SHP77 treated with DMSO at 0.1 percent for 48 hours (cell line): ENCODE data around the gene FSIP1.

Experiments used
- DNase-seq: peaks from one replicate; lab custom pipeline; 2025; lab: John Stamatoyannopoulos, UW

The FSIP1 gene

GRCh38 chr15:39684233-39684632 lies 98.4 kb downstream of the FSIP1 start:
- DNase-seq = no peak

- DNase-seq = no peak
These were observed 100.3 kb downstream of the FSIP1 start for GRCh38 chr15:39682366-39682765.

GRCh38 chr15:39680868-39681267 lies 101.8 kb downstream of the FSIP1 start:
- no peak for DNase-seq

DNA sequence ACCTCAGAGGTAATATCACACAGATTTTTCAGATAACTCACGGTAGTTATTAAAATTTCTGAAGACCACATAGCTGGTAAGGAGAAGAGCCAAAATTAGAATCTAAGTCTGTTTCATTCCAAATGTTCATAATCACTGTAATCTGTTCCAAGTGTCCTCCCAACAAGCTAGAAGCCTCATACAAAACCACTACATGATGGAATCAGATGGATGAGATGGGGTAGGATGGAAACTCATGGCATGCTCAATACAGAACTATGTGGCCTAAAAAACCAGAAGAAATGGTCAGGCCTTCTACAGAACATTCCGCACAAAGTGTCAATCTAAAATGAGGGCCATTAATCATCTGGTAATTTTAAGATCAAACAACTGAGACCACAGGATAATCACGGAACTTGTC lies 110.0 kb downstream of the FSIP1 start:
- no peak for DNase-seq

GRCh38 chr15:39672184-39672583 lies 110.5 kb downstream of the FSIP1 start:
- DNase-seq = no peak

GRCh38 chr15:39670687-39671086 lies 112.0 kb downstream of the FSIP1 start:
- DNase-seq = no peak

GRCh38 chr15:39669661-39670060 lies 113.0 kb downstream of the FSIP1 start:
- DNase-seq = no peak

DNA sequence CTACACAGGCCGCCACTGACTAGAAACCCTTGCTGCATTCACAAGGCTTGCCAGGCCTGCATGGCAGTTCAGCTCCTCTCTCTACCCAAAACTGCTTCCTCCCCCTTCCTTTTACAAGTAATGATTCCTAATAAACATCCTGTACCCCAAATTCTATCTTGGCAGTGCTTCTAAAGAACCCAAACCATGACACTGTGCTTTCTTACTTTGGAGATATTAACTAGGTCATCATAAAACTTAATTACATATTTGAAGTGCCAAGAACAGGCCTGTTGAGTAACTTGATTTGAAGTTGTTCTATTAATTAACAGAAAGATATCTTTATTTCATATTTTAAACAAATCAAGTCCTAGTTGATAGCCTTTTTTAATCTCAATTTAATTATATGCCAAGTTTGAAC lies 113.4 kb downstream of the FSIP1 start:
- DNase-seq = no peak

GRCh38 chr15:39668457-39668856 lies 114.2 kb downstream of the FSIP1 start:
- no peak for DNase-seq

GRCh38 chr15:39667382-39668127 lies 115.1 kb downstream of the FSIP1 start:
- DNase-seq = no peak

GRCh38 chr15:39666677-39667076 lies 116.0 kb downstream of the FSIP1 start:
- DNase-seq = no peak

- no peak for DNase-seq
These were observed 116.9 kb downstream of the FSIP1 start for GRCh38 chr15:39665629-39666250.

DNA sequence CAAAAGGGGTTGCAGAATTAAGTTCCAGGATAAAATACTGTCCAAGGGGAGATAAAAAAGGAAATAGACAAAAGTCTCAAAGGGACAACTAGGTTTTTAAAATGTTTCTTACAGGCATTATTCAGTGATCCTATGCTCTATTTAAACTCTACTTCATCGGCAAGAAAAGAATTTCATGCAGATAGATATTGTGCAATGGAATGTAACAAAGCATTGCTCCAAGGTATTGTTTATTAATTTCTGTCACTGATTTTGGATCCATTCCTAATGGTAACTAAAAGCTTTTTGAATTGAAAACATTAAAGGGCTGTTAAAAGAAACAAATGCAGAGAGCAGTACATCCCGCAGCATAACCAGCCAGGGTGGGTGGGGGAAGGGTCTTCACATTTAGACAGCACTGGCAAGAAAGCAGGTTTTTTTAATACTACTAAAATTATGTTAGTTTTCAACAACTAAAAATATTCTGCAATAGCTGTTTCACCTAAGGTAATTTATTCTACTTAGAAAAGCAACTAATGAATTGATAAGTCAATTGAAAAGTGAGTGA lies 118.9 kb downstream of the FSIP1 start:
- no peak for DNase-seq

GRCh38 chr15:39661776-39662175 lies 120.9 kb downstream of the FSIP1 start:
- no peak for DNase-seq

GRCh38 chr15:39658740-39659139 lies 123.9 kb downstream of the FSIP1 start:
- no peak for DNase-seq

GRCh38 chr15:39657668-39658067 lies 125.0 kb downstream of the FSIP1 start:
- DNase-seq = no peak

GRCh38 chr15:39657181-39657580 lies 125.5 kb downstream of the FSIP1 start:
- no peak for DNase-seq

- no peak for DNase-seq
These were observed 128.3 kb downstream of the FSIP1 start for GRCh38 chr15:39654304-39654703.

- DNase-seq = no peak
These were observed 130.8 kb downstream of the FSIP1 start for GRCh38 chr15:39651881-39652280.

DNA sequence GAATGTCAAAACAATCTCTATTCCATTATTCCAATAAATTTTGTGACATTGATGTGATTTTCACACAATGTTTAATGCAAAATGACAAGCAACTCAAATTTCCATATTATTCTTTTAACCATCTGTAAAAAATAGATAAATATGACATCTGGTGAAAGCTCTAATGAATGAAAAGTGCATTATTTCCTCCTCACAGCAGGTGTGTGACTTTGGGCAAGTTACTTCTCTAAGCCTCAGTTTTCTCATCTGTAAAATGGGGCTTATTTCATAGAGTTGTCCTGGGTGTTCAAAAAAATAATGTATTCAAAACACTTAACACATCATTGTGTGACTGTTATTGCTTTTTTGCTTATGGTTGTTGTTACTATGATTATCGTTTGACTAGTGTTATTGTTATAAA lies 131.3 kb downstream of the FSIP1 start:
- no peak for DNase-seq

- no peak for DNase-seq
These were observed 132.9 kb downstream of the FSIP1 start for GRCh38 chr15:39649757-39650156.

- no peak for DNase-seq
These were observed 136.2 kb downstream of the FSIP1 start for GRCh38 chr15:39646425-39646824.

- DNase-seq = no peak
These were observed 136.7 kb downstream of the FSIP1 start for GRCh38 chr15:39645976-39646257.
